Panc1 (cell line): ENCODE data around the gene FASTKD1.

ENCODE experiments used
- CTCF ChIP-seq: fragments of 450-650 bp; IDR thresholded peaks from 2 replicates; pipeline ENCODE4 v1.5.1; 2017; ENCODE audit warnings: mild to moderate bottlenecking
- POLR2AphosphoS5 ChIP-seq: IDR thresholded peaks from 2 replicates; pipeline ENCODE4 v1.6.1; 2012; ENCODE audit warnings: mild to moderate bottlenecking, low read depth, low read length, moderate library complexity
- REST ChIP-seq, 2 experiments: IDR thresholded peaks; 2 replicates each; pipeline ENCODE4 v1.6.1; 2011 to 2012; ENCODE audit warnings: low read depth in 2 of 2, control low read depth in 1 of 2, low read length in 1 of 2, mild to moderate bottlenecking in 1 of 2, moderate library complexity in 1 of 2; ENCODE audit not compliant: insufficient read depth in 1 of 2
- SIN3A ChIP-seq: IDR thresholded peaks from 2 replicates; pipeline ENCODE4 v1.6.1; 2012; ENCODE audit warnings: low read depth, mild to moderate bottlenecking, low read length, moderate library complexity, borderline replicate concordance; ENCODE audit not compliant: insufficient read depth

- TF ChIP-seq CTCF (no peak), POLR2AphosphoS5 (no peak), REST (IDR thresholded peaks at IDR 0.05; ENCODE audit: insufficient read depth in 1 of 2, low read depth in 2 of 2, low read length in 1 of 2) (no peak), SIN3A (no peak)
Measured at GRCh38 chr2:169520896-169521295, 52.8 kb downstream of the FASTKD1 start.
